Activated naive CD4-positive, alpha-beta T cell treated with anti-CD3 and anti-CD28 coated beads for 36 hours (primary cell): Measurements from ENCODE around the gene RCAN1. TPM values are rescaled to one million over a fixed set of nuclear protein-coding genes. Genes with fewer than 3 reads are reported as not detected.
"Not testable (repeated sequence)": the region's sequence is repeated elsewhere in the genome, so short reads cannot be mapped to it uniquely, and the experiment has no call there.

ENCODE experiments used
- CTCF ChIA-PET: fragments of 350-600 bp; sonication (Branson Sonifier 250); formaldehyde crosslinking; loops from one replicate; lab custom pipeline; 2021; ENCODE audit warnings: antibody characterized with exemption; lab: Charles Lee
- DNase-seq: peaks from one replicate; pipeline ENCODE4 v3.0.0-alpha.2; 2020
- H3K27ac Mint-ChIP-seq: one replicate; pipeline ENCODE4 v1.8.0; 2021; ENCODE audit warnings: mild to moderate bottlenecking, mixed read lengths
- H3K27me3 Mint-ChIP-seq: one replicate; pipeline ENCODE4 v1.8.0; 2021; ENCODE audit warnings: low read depth, mixed read lengths
- H3K36me3 Mint-ChIP-seq: one replicate; pipeline ENCODE4 v1.8.0; 2021; ENCODE audit warnings: low read depth, mixed read lengths
- H3K4me1 Mint-ChIP-seq: one replicate; pipeline ENCODE4 v1.8.0; 2021; ENCODE audit warnings: low read depth, mixed read lengths
- H3K4me3 Mint-ChIP-seq: one replicate; pipeline ENCODE4 v1.8.0; 2021; ENCODE audit warnings: mild to moderate bottlenecking, moderate library complexity, mixed read lengths
- H3K9me3 Mint-ChIP-seq: one replicate; pipeline ENCODE4 v1.8.0; 2021; ENCODE audit warnings: mixed read lengths
- intact Hi-C: fragments of 100-400 bp; cut with micrococcal nuclease; formaldehyde crosslinking; loops from one replicate; pipeline ENCODE4 v1.15.1; 2023
- total RNA-seq, 2 experiments: library from RNA; stranded (reverse); gene quantifications; one replicate each; pipeline ENCODE4 v1.2.3, GENCODE V29; 2021

RCAN1 gene
- total RNA-seq, 2 experiments from 2014 or later: 2.3 to 2.9 TPM

DNA sequence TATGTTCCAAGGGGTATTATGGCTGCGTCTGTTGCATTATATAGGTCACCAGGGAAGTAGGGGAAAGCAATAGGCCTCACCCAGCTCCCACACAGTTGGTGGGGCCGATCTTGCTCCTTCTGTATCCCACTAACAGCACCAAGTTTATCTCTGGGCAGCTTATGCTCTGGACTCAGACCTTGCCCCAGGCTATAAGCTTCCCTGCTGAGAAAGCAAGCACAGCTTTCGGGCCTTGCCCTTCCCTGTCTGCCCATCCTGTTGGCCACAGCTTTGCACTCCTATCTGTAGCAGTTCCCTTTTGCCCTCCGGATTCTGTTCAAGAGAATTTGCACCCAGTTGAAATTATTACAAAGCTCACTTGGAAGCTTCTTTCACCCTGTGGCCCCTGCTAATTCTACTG lies 115.8 kb downstream of the RCAN1 start:
- no peak for DNase-seq
- Mint-ChIP-seq H3K36me3 (no peaks in the 10 kb centered on the region), H3K4me3 (no peak overlapping the region), H3K27me3 (peaks cover 6% of the 10 kb centered on the region), H3K9me3 (peaks cover 24% of the 10 kb centered on the region), H3K27ac (no peak overlapping the region), H3K4me1 (no peaks in the 10 kb centered on the region)
- CTCF ChIA-PET: interaction anchor here (0.6 kb wide), 1 partner anchor 104 kb away, joined by 3 read pairs; no protein-coding TSS in a partner anchor
- intact Hi-C loops: no loop called here

DNA sequence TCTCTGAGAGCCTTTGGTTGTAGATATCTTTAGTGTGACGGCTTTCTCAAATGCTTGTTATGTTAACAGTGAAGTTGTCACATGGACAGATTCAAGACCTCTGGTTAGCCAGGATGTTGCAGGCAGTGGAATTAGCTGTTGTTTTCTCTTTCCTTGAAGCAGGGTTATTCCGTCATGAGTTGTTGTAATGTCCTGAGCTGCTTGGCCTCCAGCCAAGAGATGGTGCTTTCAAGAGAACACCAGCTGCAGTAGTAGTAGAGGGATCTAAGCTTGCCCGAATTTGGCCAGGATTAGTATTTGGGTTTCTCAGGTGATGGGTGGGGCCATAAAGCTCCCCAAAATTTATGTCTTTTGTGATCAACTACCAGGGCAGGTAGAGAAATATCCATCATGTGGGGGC lies 116.3 kb downstream of the RCAN1 start:
- Mint-ChIP-seq H3K36me3 (no peaks in the 10 kb centered on the region), H3K27me3 (peaks cover 6% of the 10 kb centered on the region), H3K4me3 (no peak overlapping the region), H3K9me3 (peaks cover 24% of the 10 kb centered on the region), H3K4me1 (no peaks in the 10 kb centered on the region), H3K27ac (no peak overlapping the region)
- CTCF ChIA-PET: interaction anchor here (0.6 to 1.1 kb wide), 3 partner anchors 10 to 133 kb away, joined by 3 read pairs; no protein-coding TSS in a partner anchor
- intact Hi-C loops: no loop called here
- no peak for DNase-seq

DNA sequence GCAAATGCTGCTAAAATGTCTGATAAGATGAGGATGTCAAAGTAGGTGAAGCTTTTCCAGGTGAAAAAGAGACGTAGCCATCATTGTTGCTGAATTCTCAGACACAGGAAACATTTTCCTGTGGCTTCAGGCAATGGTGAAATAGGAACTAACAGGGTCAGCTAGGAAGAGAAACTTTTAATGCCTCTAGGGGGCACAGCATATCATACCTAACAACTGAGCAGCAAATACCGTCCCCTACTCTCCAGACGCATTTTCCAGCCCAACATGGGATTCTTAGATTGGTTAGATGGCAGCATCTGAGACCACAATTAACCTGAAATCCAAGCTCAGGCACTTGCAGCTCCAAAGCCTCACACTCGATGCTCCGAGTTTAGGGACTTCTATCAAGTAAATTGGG lies 131.1 kb downstream of the RCAN1 start:
- H3K4me3 Mint-ChIP-seq, H3K27ac Mint-ChIP-seq, H3K36me3 Mint-ChIP-seq, H3K27me3 Mint-ChIP-seq, H3K4me1 Mint-ChIP-seq, CTCF ChIA-PET, intact Hi-C loops, H3K9me3 Mint-ChIP-seq, DNase-seq: not testable (repeated sequence)

DNA sequence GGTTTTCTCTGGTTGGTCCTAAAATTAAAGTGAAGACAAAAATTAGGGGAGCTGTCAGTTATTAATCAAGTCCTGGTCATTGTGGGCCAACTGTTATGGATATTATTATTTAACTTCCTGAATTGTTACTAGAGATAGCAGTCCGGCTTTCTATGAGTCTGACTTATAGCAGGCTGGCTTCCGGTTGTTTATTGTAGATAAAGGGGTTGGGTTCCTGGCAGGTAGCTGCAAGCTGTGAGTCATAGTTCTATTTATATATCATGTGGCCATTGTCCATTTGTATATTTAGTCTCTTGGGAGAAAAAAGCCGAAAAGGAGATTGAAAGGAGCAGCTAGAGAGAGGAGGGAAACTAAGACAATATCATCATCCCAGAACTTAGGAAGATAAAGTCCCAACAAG lies 131.5 kb downstream of the RCAN1 start:
- DNase-seq, intact Hi-C loops, H3K4me1 Mint-ChIP-seq, H3K36me3 Mint-ChIP-seq, CTCF ChIA-PET, H3K9me3 Mint-ChIP-seq, H3K4me3 Mint-ChIP-seq, H3K27me3 Mint-ChIP-seq, H3K27ac Mint-ChIP-seq: not testable (repeated sequence)

DNA sequence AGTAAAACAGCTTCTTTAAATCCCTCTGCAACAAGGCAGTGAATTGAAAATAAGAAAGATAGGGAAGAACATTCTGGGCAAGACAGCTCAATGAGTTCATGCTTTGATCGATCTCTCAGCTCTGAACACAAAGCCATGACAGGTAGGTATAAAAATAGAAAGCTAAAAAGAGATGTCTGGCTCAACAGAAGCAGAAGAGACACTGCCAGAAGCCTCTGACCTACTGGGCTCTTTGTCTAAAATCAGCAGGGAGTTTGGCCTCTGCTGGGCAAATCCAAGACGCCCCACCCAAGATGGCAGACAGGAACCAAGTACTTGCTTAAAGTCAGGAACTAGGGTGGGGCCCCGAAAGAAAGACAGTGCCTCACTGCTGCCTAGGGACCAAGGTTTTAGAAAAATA lies 147.6 kb downstream of the RCAN1 start:
- intact Hi-C loops, H3K27me3 Mint-ChIP-seq, H3K4me3 Mint-ChIP-seq: not testable (repeated sequence)

More for the DNA sequence above, 147.6 kb downstream of the RCAN1 start:
- DNase-seq, H3K36me3 Mint-ChIP-seq, H3K27ac Mint-ChIP-seq, H3K4me1 Mint-ChIP-seq, CTCF ChIA-PET, H3K9me3 Mint-ChIP-seq: not testable (repeated sequence)

Other genes starting within 250 kb of the RCAN1 start
- gene SMIM11, start 239.6 kb downstream of the RCAN1 start, total RNA-seq: 10 to 100 TPM; 16.4 to 16.5 TPM
- gene SMIM34, start 191.2 kb downstream of the RCAN1 start, total RNA-seq: not detected
- gene KCNE1, start 102.9 kb downstream of the RCAN1 start, total RNA-seq: not detected
- under 1 TPM; 0.10 to 0.12 TPM for gene CLIC6, start 53.9 kb upstream of the RCAN1 start, total RNA-seq